WERI-Rb-1 (cell line): ENCODE measurements around the gene TMEM209.

Experiments
- DNase-seq: peaks from one replicate; pipeline ENCODE4 v3.0.0-alpha.2; 2020
- H3K27ac ChIP-seq: fragments of 250-450 bp; sonication (Bioruptor Pico); 2 replicates; pipeline ENCODE4 v1.5.1; 2020; ENCODE audit warnings: mild to moderate bottlenecking, moderate library complexity
- H3K27me3 ChIP-seq: fragments of 250-450 bp; sonication (Bioruptor Pico); 2 replicates; pipeline ENCODE4 v1.5.1; 2021; ENCODE audit warnings: mild to moderate bottlenecking, low read depth, moderate library complexity; ENCODE audit not compliant: insufficient read depth, severe bottlenecking
- H3K36me3 ChIP-seq: fragments of 250-450 bp; sonication (Bioruptor Pico); 2 replicates; pipeline ENCODE4 v1.5.1; 2020; ENCODE audit warnings: mild to moderate bottlenecking, moderate library complexity
- H3K4me3 ChIP-seq: 2 replicates; pipeline ENCODE4 v1.5.1; 2011; ENCODE audit warnings: low read depth, mild to moderate bottlenecking, control low read depth, low read length
- H3K9me3 ChIP-seq: fragments of 250-450 bp; sonication (Bioruptor Pico); 2 replicates; pipeline ENCODE4 v1.5.1; 2021; ENCODE audit warnings: mild to moderate bottlenecking, moderate library complexity; ENCODE audit not compliant: severe bottlenecking
- TF ChIP-seq, protein P1 (sequence below): IDR thresholded peaks from 2 replicates; pipeline ENCODE4 v1.5.1; 2011; ENCODE audit warnings: low read depth, mild to moderate bottlenecking, control low read depth, inconsistent platforms, low read length

TMEM209 gene

DNA sequence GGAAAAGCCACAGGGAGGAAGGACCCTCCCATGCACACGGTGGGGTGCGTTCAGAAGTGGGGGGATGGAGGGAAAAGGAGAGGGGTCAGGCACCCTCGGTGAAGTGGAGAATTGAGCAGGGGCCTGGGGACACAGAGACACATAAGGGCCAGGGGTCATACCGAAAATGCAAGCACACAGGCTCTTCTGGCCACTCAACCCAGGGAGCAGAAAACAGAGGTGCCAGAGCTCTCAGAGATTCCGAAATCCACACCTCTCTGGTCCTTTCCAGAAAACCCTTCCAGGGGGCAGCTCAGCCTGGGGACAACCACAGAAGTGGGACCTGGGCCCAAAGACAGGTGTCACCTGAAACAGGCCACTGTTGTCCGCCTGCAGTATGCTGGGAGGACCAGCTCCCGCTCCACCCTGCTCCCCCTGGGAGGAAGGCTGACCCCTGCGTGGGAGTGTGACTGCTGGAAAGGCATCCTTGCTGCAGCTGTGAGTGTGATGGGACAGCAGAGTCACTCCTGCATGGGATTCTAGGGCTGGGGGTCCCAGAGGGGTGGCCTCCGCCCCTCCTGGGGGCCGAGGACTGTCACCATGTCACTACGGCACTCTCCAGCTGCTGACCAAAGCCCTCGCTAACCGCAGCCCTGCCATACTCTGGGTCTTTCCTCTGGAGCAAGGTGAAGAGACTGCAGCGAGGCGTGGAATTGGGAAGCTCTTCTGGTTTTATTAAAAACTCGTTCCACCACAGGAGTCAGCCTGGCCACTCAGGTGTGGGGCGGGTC, 63.1 kb downstream of the TMEM209 start:
- H3K27me3 ChIP-seq = no peaks in the 10 kb centered on the region
- DNase-seq = no peak
- TF ChIP-seq, protein P1, sequence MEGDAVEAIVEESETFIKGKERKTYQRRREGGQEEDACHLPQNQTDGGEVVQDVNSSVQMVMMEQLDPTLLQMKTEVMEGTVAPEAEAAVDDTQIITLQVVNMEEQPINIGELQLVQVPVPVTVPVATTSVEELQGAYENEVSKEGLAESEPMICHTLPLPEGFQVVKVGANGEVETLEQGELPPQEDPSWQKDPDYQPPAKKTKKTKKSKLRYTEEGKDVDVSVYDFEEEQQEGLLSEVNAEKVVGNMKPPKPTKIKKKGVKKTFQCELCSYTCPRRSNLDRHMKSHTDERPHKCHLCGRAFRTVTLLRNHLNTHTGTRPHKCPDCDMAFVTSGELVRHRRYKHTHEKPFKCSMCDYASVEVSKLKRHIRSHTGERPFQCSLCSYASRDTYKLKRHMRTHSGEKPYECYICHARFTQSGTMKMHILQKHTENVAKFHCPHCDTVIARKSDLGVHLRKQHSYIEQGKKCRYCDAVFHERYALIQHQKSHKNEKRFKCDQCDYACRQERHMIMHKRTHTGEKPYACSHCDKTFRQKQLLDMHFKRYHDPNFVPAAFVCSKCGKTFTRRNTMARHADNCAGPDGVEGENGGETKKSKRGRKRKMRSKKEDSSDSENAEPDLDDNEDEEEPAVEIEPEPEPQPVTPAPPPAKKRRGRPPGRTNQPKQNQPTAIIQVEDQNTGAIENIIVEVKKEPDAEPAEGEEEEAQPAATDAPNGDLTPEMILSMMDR = no peak
- H3K27ac ChIP-seq = no peak overlapping the region
- H3K4me3 ChIP-seq = no peak overlapping the region
- no peaks in the 10 kb centered on the region for H3K9me3 ChIP-seq
- H3K36me3 ChIP-seq = no peaks in the 10 kb centered on the region; the same call in none of the 2 replicates

GRCh38 chr7:130141161-130141883, 63.9 kb downstream of the TMEM209 start:
- no peaks in the 10 kb centered on the region for H3K9me3 ChIP-seq
- no peaks in the 10 kb centered on the region for H3K27me3 ChIP-seq
- no peaks in the 10 kb centered on the region; the same call in none of the 2 replicates for H3K36me3 ChIP-seq
- TF ChIP-seq, protein P1 = no peak
- H3K4me3 ChIP-seq = no peak overlapping the region
- DNase-seq = no peak
- H3K27ac ChIP-seq = no peak overlapping the region

GRCh38 chr7:130140551-130141160, 64.5 kb downstream of the TMEM209 start:
- H3K36me3 ChIP-seq = no peaks in the 10 kb centered on the region; the same call in none of the 2 replicates
- H3K9me3 ChIP-seq = no peaks in the 10 kb centered on the region
- no peak overlapping the region for H3K4me3 ChIP-seq
- H3K27me3 ChIP-seq = no peaks in the 10 kb centered on the region
- DNase-seq = no peak
- TF ChIP-seq, protein P1 = no peak
- no peak overlapping the region for H3K27ac ChIP-seq

DNA sequence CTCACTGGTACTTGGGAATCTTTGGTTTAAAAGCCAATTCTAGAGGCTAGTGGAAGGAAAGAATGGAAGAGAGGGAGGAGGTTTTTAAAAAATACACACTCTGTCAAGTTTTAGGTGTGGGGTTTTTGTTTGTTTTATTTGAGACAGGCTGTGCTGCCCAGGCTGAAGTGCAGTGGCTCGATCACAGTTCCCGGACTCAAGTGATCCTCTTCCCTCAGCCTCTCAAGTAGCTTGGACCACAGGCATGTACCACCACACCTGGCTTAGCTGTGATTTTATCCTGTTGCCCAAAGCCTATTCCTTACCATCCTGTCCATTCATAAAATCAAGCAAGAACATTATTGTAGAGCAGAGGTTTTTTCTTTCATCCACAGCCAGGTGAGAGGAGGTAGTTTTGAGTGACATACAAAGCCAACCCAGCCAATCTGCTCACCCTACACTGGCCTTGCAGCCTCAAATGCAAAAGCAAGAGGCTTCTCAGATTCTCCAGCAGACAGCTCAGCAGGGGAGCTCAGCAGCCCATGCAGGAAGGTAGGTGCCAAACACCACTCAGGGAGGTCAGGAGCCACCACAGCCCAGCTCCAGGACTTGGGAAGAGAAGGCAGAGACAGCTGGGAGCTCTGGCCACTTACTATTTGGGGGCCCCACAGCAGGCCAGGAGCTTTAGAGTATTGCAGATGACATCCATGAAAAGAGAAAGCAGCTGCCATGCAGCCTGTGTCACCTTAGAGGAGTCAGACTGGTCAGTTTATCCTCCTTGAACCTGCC, 65.8 kb downstream of the TMEM209 start:
- H3K36me3 ChIP-seq = peaks cover 4% of the 10 kb centered on the region
- no peaks in the 10 kb centered on the region for H3K9me3 ChIP-seq
- no peak overlapping the region for H3K27ac ChIP-seq
- no peaks in the 10 kb centered on the region for H3K27me3 ChIP-seq
- H3K4me3 ChIP-seq = no peak overlapping the region
- DNase-seq = no peak
- TF ChIP-seq, protein P1 = no peak

DNA sequence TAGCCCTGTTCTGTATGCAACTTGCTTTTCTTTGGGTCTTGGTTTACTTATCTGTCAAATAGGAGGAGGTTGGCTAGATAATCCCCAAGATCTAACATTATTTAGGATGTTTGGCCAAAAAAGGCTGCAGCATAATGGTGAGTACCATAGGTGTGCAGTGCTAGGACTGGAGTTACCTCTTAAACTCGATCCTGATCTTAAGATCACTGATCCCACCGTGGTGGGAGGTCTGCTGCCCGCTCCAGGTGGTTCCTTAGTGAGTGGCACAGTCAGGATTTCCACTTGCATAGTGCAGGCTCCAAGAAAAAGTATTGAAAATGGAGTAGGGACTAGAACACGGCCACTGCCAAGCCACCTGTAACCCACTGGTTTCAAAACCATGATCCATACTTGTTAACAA, 68.0 kb downstream of the TMEM209 start:
- Histone ChIP-seq H3K27me3 (no peaks in the 10 kb centered on the region), H3K27ac (no peak overlapping the region), H3K9me3 (no peaks in the 10 kb centered on the region), H3K36me3 (peaks cover 4% of the 10 kb centered on the region), H3K4me3 (no peak overlapping the region)
- DNase-seq = no peak
- TF ChIP-seq, protein P1 = no peak
